Measurements from ENCODE around the gene RTCB.

DNA sequence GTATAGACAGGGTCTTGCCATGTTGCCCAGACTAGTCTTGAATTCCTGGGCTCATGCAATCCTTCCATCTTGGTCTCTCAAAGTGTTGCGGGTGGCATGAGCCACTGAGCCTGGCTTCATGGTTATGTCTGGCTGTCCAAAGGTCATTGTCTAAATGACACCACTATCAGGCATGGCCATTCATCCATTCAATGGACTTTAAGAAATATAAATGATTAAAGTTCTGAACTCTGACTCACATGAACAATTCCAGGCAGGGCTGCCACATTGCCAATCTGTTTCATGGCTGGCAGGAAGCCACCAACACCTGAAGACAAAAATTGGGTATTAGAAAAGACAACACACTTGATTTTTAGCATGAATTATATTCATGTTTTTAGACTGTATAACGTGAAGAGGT is 4.1 kb downstream of the RTCB start:
- TF ChIP-seq, protein P1, sequence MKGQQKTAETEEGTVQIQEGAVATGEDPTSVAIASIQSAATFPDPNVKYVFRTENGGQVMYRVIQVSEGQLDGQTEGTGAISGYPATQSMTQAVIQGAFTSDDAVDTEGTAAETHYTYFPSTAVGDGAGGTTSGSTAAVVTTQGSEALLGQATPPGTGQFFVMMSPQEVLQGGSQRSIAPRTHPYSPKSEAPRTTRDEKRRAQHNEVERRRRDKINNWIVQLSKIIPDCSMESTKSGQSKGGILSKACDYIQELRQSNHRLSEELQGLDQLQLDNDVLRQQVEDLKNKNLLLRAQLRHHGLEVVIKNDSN (IDR thresholded peaks at IDR 0.05): no peak
- no peak for TF ChIP-seq EP300 (IDR thresholded peaks at IDR 0.05; ENCODE audit: borderline replicate concordance)
- no peak for TF ChIP-seq RAD21 (IDR thresholded peaks at IDR 0.05; ENCODE audit: low read depth)
- TF ChIP-seq REST (IDR thresholded peaks at IDR 0.05; ENCODE audit: low read depth): no peak
- no peak for TF ChIP-seq TAF1 (IDR thresholded peaks at IDR 0.05; ENCODE audit: low read depth)
- TF ChIP-seq CEBPB (IDR thresholded peaks at IDR 0.05): no peak
- no peak for TF ChIP-seq YY1 (IDR thresholded peaks at IDR 0.05; ENCODE audit: low read depth)
- no peak for TF ChIP-seq EGR1 (IDR thresholded peaks at IDR 0.05)
